ENCODE measurements around the gene ALG11.

ALG11 gene

GRCh38 chr13:51997641-51998330 is 14.4 kb upstream of the ALG11 start:
- no peak for DNase-seq

- DNase-seq, result no peak
Observed at GRCh38 chr13:51998723-51999509, 13.3 kb upstream of the ALG11 start.

GRCh38 chr13:51999510-51999911 is 12.7 kb upstream of the ALG11 start:
- DNase-seq, result no peak

- DNase-seq, result no peak
Observed at GRCh38 chr13:51999921-52000320, 12.3 kb upstream of the ALG11 start.

GRCh38 chr13:52001120-52001731 is 11.0 kb upstream of the ALG11 start:
- DNase-seq, result peak; percentile 54

- no peak for DNase-seq
Observed at GRCh38 chr13:52002361-52002760, 9.8 kb upstream of the ALG11 start.

- no peak for DNase-seq
Observed at GRCh38 chr13:52003541-52003940, 8.7 kb upstream of the ALG11 start.

GRCh38 chr13:52004511-52005170 is 7.6 kb upstream of the ALG11 start:
- DNase-seq, result no peak

GRCh38 chr13:52005841-52006522 is 6.2 kb upstream of the ALG11 start:
- no peak for DNase-seq

- DNase-seq, result no peak
Observed at GRCh38 chr13:52006523-52007245, 5.5 kb upstream of the ALG11 start.

- DNase-seq, result no peak
Observed at GRCh38 chr13:52009946-52010345, 2.3 kb upstream of the ALG11 start.

- DNase-seq, result peak; percentile 13
Observed at GRCh38 chr13:52010890-52011631, 1.1 kb upstream of the ALG11 start, which contains the start of gene ATP7B. Gene ATP7B (minus strand): TSS chr13:52011450. CDS start chr13:52011337, 113 bp downstream.

- no peak for DNase-seq
Observed at GRCh38 chr13:52012512-52012836, 276 bp downstream of the ALG11 start.

GRCh38 chr13:52016296-52016695 is 4.1 kb downstream of the ALG11 start:
- no peak for DNase-seq

GRCh38 chr13:52020191-52020590 is 8.0 kb downstream of the ALG11 start:
- DNase-seq, result no peak

- no peak for DNase-seq
Observed at GRCh38 chr13:52022356-52022755, 10.2 kb downstream of the ALG11 start.

- DNase-seq, result no peak
Observed at GRCh38 chr13:52024481-52024880, 12.3 kb downstream of the ALG11 start, which contains the start of gene UTP14C. Gene UTP14C (plus strand): TSS chr13:52024691. CDS start chr13:52028805, 4,114 bp downstream.

GRCh38 chr13:52025475-52026245 is 13.5 kb downstream of the ALG11 start:
- DNase-seq, result no peak

- DNase-seq, result no peak
Observed at GRCh38 chr13:52026246-52026626, 14.0 kb downstream of the ALG11 start.

GRCh38 chr13:52027832-52028231 is 15.6 kb downstream of the ALG11 start:
- DNase-seq, result no peak

GRCh38 chr13:52029569-52029968 is 17.4 kb downstream of the ALG11 start:
- DNase-seq, result no peak
